Measurements from ENCODE around the gene TMEM61.

Gene TMEM61

GRCh38 chr1:55037733-55038551 is 57.5 kb downstream of the TMEM61 start:
- DNase-seq (ENCODE audit: low read depth in 3 of 3): no peak

- no peak for DNase-seq (ENCODE audit: low read depth in 3 of 3)
Measured at GRCh38 chr1:55038552-55038838, 58.1 kb downstream of the TMEM61 start.

- no peak for DNase-seq (ENCODE audit: low read depth in 3 of 3)
Measured at GRCh38 chr1:55038974-55039341, 58.5 kb downstream of the TMEM61 start.

- DNase-seq (ENCODE audit: low read depth in 3 of 3): no peak
Measured at GRCh38 chr1:55039342-55040082, 59.1 kb downstream of the TMEM61 start, which contains the start of gene PCSK9. Gene PCSK9 (plus strand): TSS chr1:55039548. CDS start chr1:55039838, 290 bp downstream.

GRCh38 chr1:55040083-55040932 is 59.9 kb downstream of the TMEM61 start:
- DNase-seq (ENCODE audit: low read depth in 3 of 3): no peak

- no peak for DNase-seq (ENCODE audit: low read depth in 3 of 3)
Measured at GRCh38 chr1:55040933-55041494, 60.6 kb downstream of the TMEM61 start.

GRCh38 chr1:55041613-55042012 is 61.2 kb downstream of the TMEM61 start:
- DNase-seq (ENCODE audit: low read depth in 3 of 3): no peak

All from stimulated activated CD4-positive, alpha-beta T cell treated with anti-CD3 and anti-CD28 coated beads, TNF-alpha, amount 100 ng/mL, for 24 hours (primary cell).